Peyer's patch (tissue), 4 donors: ENCODE measurements around the gene ANKRD35.

ENCODE experiments used
- POLR2A ChIP-seq, 2 donors: fragments of 450-650 bp; IDR thresholded peaks; one replicate each; pipeline ENCODE4 v1.5.1; 2017; ENCODE audit warnings: antibody characterized with exemption in 2 of 2, mild to moderate bottlenecking in 2 of 2, moderate library complexity in 2 of 2
- TF ChIP-seq, protein P1 (sequence below), 6 experiments: fragments of 450-650 bp in 4 of 6; fragments of 200-600 bp in 2 of 6; sonication (generic) in 1 of 6; IDR thresholded peaks; one replicate each; pipeline ENCODE4 v1.5.1; 2017 to 2019; ENCODE audit warnings: antibody characterized with exemption in 6 of 6, mild to moderate bottlenecking in 3 of 6, moderate library complexity in 1 of 6

DNA sequence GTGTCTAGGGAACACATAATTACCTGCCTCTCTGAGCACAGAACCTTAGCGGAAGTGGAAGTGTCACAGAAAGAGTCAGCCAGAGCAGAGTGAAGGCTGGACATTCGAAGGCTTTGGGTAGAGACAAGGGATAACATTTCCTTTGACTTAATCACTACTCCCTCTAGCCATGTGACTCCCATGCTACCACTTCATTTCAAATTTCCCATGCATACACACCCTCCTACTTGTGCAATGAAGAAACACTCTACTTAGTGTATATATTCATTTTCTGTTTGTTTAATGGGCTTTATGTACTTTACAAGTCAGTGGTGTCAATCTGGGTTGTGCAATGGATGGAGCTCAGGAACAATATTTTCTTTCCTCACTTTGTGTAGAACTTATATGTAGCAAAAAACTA lies 6.9 kb downstream of the ANKRD35 start:
- TF ChIP-seq, protein P1, sequence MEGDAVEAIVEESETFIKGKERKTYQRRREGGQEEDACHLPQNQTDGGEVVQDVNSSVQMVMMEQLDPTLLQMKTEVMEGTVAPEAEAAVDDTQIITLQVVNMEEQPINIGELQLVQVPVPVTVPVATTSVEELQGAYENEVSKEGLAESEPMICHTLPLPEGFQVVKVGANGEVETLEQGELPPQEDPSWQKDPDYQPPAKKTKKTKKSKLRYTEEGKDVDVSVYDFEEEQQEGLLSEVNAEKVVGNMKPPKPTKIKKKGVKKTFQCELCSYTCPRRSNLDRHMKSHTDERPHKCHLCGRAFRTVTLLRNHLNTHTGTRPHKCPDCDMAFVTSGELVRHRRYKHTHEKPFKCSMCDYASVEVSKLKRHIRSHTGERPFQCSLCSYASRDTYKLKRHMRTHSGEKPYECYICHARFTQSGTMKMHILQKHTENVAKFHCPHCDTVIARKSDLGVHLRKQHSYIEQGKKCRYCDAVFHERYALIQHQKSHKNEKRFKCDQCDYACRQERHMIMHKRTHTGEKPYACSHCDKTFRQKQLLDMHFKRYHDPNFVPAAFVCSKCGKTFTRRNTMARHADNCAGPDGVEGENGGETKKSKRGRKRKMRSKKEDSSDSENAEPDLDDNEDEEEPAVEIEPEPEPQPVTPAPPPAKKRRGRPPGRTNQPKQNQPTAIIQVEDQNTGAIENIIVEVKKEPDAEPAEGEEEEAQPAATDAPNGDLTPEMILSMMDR (IDR thresholded peaks at IDR 0.05) = no peak
- no peak for TF ChIP-seq POLR2A (IDR thresholded peaks at IDR 0.05)
